Measurements from ENCODE around the gene PANK4. TPM values are rescaled to one million over a fixed set of nuclear protein-coding genes. Genes with fewer than 3 reads are reported as not detected.

Gene PANK4
- total and polyA plus RNA-seq, 8 donors: 23.2 to 30.9 (median 28.1) TPM

DNA sequence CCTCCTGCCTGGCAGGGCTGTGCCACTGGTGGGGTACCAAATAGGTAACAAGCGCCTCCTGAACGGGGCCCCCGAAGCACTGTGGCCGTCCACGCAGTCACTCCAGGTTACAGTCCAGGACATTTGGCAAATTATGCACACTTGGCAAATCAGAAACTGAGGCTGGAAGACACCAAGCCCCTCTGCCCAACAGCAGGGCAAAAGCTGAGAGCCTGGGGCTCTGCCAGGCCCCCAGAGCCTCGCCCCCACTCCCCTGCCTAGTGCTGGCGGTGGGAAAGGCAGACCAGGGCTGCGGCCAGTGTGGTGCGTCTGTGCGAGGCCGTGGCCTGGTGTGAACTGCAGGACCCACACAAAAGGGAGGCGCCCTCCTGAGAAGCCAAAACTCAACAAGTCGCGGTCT is 9.4 kb downstream of the PANK4 start:
- Histone ChIP-seq H3K36me3 (peaks cover 0 to 97% of the 10 kb centered on the region in 2 donors), H3K27ac (no peak overlapping the region), H3K9me3 (no peaks in the 10 kb centered on the region), H3K4me1 (no peaks in the 10 kb centered on the region), H3K27me3 (no peaks in the 10 kb centered on the region), H3K4me3 (no peak overlapping the region)
- intact Hi-C loops (cut with DNase I): no loop called here
- ATAC-seq (no peak), DNase-seq (no peak)
- no peak for TF ChIP-seq CTCF (IDR thresholded peaks at IDR 0.05)

DNA sequence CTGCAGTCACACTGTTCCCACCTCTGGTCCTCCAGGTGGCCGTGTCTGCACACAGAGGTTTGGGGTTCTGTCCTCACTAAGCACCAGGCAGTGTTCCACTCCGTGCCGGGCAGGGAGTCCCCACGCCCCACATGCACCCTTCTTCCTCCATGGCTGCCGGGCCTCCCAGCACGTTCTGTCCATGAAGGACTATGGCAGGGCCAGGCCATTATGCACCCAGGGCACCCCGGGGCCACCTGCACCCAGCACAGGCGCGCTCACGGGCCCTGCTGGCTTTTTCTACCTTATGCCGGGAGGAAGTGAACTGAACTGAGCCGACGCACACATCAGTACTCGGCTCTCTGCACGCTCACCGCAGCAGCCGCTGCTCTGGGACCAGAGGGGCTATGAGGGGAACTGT is 10.3 kb downstream of the PANK4 start:
- Histone ChIP-seq H3K36me3 (peaks cover 4 to 99% of the 10 kb centered on the region in 2 donors), H3K9me3 (no peaks in the 10 kb centered on the region), H3K27me3 (no peaks in the 10 kb centered on the region), H3K27ac (no peak overlapping the region), H3K4me3 (no peak overlapping the region), H3K4me1 (no peaks in the 10 kb centered on the region)
- no peak for TF ChIP-seq CTCF (IDR thresholded peaks at IDR 0.05)
- ATAC-seq (no peak), DNase-seq (no peak)
- intact Hi-C loops (cut with DNase I): no loop called here

DNA sequence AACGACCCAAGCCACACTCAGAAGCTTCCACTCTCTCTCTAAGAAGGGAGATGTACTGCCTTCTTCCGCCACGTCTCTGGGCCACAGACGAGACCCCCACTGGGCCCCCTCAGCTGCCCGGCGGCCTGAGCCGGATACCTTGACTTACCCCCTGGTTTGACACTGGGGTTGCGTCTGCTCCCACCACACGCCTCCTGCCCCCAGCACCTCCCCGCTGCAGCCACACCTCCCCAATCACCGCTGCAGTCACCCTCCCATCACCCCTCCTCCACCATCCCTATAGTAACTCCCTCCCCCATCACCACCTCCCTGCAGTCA is 10.7 kb downstream of the PANK4 start:
- H3K4me3 ChIP-seq: no peak overlapping the region
- no peak for ATAC-seq
- no peak for DNase-seq
- H3K36me3 ChIP-seq: peaks cover 4 to 99% of the 10 kb centered on the region in 2 donors
- H3K4me1 ChIP-seq: no peaks in the 10 kb centered on the region
- no peak for TF ChIP-seq CTCF (IDR thresholded peaks at IDR 0.05)
- H3K9me3 ChIP-seq: no peaks in the 10 kb centered on the region
- intact Hi-C loops (cut with DNase I): no loop called here
- no peaks in the 10 kb centered on the region for H3K27me3 ChIP-seq
- no peak overlapping the region for H3K27ac ChIP-seq

DNA sequence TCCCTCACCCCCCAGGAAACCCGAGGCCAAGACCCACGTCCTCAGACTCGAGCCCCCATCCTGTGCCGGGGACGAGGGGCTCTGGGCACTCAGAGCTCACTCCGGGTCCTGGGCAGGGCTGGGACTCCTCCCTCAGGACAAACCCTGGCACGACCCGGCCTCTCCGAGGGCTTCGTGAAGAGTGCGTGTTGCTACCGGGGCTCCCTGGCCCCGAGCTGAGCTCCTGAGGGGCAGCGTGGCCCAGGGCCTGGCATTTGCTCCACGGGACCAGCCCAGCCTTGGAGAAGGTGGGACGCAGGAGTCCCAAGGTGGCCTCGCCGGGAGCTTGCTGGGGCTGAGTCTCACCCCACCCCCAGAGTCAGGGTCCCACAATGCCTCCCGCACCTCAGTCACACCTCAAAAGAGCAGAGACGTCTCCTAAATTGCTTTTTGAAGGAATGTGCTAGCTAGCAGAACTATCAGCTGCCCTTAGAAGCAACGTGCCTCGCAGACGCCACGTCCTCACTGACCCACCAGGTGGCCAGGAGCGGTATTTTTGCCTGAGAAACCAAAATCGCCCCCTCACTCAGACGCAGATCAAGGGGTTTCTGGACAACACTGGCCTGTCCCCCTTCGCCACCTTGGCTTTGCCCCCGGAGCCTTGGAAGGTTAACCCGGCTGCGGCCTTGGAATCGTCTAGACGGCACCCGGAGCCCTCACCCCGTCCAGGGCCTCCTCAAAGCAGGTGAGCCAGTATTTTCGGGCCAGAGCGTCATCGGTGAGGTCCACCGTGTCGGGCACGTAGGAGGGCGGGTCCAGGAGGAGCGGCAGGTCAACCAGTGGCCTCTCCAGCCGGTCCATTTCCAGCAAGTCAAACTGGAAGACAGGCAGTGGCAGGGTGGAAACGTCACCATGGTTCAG is 11.3 kb downstream of the PANK4 start:
- peaks cover 4 to 99% of the 10 kb centered on the region in 2 donors for H3K36me3 ChIP-seq
- H3K4me3 ChIP-seq: no peak overlapping the region

More for the DNA sequence above, 11.3 kb downstream of the PANK4 start:
- H3K27me3 ChIP-seq: no peaks in the 10 kb centered on the region
- no peak overlapping the region for H3K27ac ChIP-seq
- no peaks in the 10 kb centered on the region for H3K4me1 ChIP-seq
- no peak for TF ChIP-seq CTCF (IDR thresholded peaks at IDR 0.05)
- no peaks in the 10 kb centered on the region for H3K9me3 ChIP-seq
- no peak for ATAC-seq
- intact Hi-C loops (cut with DNase I): no loop called here
- DNase-seq: no peak
